Coronary artery (tissue), 2 donors: ENCODE results near the gene TEX261.
A peak's percentile ranks its signal among the peaks of the same experiment; 100 is the strongest.

Experiments
- DNase-seq: peaks from one replicate; pipeline ENCODE4 v3.0.0-alpha.2; 2017; ENCODE audit warnings: low spot score
- H3K27ac ChIP-seq, 2 donors: fragments of 200-600 bp; sonication (generic); one replicate each; pipeline ENCODE4 v1.5.1; 2016 to 2019
- H3K4me3 ChIP-seq: fragments of 200-600 bp; sonication (generic); 2 replicates; pipeline ENCODE4 v1.5.1; 2016; ENCODE audit warnings: mild to moderate bottlenecking, moderate library complexity
- CTCF ChIP-seq: fragments of 200-600 bp; sonication (generic); IDR thresholded peaks from one replicate; pipeline ENCODE4 v1.5.1; 2019; ENCODE audit warnings: antibody characterized with exemption

The TEX261 gene

GRCh38 chr2:70941701-70942100 lies 53.0 kb downstream of the TEX261 start:
- H3K4me3 ChIP-seq = no peak overlapping the region
- DNase-seq = peak; percentile 33
- TF ChIP-seq CTCF = no peak
- H3K27ac ChIP-seq = no peak overlapping the region

DNA sequence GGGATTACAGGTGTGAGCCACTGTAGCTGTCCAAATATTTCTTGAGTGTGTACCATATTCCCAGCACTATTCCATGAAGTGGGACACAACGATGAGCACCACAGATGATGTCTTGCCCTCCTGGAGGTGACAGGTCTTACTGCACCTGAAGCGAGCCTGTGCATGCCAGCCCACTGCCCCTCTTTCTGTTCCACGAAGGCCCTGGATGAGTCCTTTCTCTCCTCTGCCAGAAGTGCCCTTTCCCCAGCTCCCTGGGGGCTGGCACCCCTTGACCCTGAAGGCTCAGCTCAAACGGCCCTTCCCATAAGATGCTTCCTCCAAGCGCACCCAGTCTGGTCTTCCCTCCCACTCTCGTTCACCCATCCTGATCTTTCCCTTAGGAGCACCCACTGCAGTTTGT lies 53.5 kb downstream of the TEX261 start:
- Histone ChIP-seq H3K4me3 (no peak overlapping the region), H3K27ac (no peak overlapping the region)
- peak; percentile 31 for DNase-seq
- TF ChIP-seq CTCF = no peak

DNA sequence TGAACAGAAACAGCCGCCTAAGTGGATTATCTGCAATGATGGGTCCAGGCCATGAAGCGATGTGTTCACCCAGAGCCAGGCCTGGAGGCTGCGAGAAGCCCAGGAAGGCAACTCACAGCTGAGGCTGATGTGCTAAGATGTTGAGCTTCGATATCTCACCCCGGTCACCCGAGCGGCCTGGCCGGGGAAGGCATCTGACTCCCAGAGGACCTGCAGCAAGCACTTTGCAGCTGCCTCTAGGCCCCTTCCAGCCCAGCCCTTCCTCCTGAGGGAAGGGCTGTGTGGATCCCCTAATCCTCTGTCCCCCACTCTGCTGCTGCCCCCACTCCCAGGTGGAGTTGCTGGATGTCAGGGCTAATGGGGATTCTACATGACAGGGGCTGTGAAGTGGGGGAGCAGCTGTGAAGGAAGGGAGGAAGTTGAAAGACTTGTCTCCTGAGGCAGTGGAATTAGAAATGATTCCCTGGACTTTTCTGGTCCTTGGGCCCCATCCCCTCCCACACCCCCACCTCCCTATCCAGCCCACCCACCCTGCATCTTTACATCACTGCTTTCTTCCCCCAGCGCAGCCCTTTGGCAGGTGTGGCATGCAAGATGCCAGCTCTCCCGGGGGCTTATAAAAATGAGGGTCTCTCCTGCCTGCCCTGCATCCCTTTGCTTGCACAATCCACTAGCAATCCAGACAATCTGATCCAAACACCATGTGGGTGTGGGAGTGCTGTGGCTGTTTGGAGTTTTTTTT lies 54.7 kb downstream of the TEX261 start:
- DNase-seq = peak; percentile 45
- H3K27ac ChIP-seq = no peak overlapping the region
- no peak for TF ChIP-seq CTCF
- H3K4me3 ChIP-seq = no peak overlapping the region

- H3K27ac ChIP-seq = no peak overlapping the region
- DNase-seq = peak; percentile 63
- no peak for TF ChIP-seq CTCF
- no peak overlapping the region for H3K4me3 ChIP-seq
These were observed 55.5 kb downstream of the TEX261 start for GRCh38 chr2:70939001-70939838.

DNA sequence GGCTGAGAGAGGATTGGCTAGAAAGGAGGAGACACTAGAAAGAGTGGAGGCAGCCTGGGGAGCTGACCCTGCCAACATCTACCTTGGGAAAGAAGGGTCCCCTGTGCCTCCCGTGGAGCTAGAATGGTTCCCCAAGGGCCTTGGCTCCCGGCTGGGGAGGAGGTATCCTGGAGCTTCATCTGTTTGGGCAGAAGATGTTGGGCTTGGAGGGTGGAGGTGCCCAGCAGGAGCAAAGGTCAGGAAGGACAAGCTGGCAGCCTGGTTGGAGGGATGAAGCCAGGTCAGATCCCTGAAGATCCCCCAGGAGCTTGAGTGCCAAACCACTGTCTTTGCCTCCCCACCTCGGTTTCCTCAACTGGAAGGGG lies 56.1 kb downstream of the TEX261 start:
- no peak overlapping the region for H3K27ac ChIP-seq
- no peak for TF ChIP-seq CTCF
- no peak overlapping the region for H3K4me3 ChIP-seq
- DNase-seq = peak; percentile 29

DNA sequence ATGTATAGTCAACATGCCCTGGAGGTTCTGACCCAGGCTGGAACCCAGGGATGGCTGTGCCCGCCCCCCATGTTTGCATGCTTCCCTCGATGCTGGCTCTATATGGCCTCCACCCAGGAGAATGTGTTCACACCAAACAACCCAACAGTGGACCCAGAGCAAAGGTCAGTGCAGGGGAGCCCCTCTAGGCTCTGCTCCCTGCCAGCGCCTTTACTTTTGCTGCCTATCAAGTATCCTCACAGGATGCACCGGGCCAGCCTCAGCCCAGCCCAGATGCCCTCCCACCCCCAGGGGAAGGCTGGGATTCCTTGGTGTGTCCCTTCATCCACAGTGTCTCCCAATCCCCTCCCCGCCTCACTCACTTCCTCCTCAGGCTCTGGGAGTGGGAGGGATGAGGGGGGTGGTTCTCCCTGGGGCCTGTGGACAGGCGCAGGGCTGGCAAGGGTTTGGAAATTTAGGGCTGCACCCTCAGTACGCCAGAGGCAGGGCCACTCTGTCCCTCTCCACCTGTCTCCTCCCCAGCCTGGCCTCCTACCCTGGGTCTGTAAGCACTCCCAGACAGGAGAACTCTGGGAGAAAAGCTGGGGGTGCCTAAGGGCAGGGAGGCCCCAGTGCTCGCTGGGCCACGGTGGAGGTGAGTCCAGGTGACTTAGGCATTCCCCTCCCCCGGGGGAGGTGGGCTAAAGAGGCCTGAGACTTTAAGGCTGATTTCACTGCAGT lies 56.6 kb downstream of the TEX261 start:
- TF ChIP-seq CTCF = no peak
- no peak overlapping the region for H3K27ac ChIP-seq
- no peak overlapping the region for H3K4me3 ChIP-seq
- DNase-seq = peak; percentile 52
